ENCODE results near the gene ARID1B.

GRCh38 chr6:157107915-157108651, 330.9 kb downstream of the ARID1B start:
- TF ChIP-seq CTCF (conservative IDR thresholded peaks at IDR 0.05; ENCODE audit: low read length) (no peak), EZH2phosphoT487 (IDR thresholded peaks at IDR 0.05; ENCODE audit: borderline replicate concordance, low read depth, low read length) (no peak)

Data from OCI-LY7 (cell line).